ENCODE data around the gene ELAC1. TPM values are rescaled to one million over a fixed set of nuclear protein-coding genes. Genes with fewer than 3 reads are reported as not detected.

Gene ELAC1
- total RNA-seq, 1 donor from 2014 or later, result 5.3 TPM

- DNase-seq, result no peak
Observed at GRCh38 chr18:51020536-51020935, 52.7 kb downstream of the ELAC1 start.

DNA sequence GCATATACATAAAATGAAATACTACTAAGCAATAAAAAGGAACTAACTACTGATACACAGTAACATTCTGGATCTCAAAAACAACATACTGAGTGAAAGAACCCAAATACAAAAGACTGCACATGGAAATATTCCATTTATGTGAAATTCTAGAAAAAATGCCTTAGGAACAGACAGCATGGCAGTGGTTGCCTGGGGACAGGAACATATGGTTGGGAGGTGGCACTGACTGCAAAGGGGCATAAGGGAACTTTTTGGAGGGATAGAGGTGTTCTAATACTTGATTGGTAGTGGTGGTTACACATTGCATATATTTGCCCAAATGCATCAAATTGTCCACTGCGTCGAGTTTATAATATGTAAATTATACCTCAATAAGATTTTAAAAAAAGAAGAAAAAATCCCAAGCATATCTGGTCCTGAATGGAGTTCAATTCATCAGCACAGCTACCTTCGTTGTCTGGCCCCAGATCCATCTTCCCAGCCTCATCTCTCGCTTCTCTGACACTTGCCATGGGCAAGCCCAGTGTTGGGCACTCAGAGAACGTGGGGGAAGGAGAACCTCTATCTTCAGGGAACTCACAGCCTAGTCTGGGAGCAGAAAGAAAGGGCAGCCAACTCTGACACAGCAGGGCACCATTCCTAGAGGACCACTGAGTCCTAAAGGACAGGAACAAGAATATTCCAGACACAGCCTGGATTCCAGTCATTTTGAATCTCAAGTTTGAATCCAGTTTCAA, 53.6 kb downstream of the ELAC1 start:
- DNase-seq, result no peak

DNA sequence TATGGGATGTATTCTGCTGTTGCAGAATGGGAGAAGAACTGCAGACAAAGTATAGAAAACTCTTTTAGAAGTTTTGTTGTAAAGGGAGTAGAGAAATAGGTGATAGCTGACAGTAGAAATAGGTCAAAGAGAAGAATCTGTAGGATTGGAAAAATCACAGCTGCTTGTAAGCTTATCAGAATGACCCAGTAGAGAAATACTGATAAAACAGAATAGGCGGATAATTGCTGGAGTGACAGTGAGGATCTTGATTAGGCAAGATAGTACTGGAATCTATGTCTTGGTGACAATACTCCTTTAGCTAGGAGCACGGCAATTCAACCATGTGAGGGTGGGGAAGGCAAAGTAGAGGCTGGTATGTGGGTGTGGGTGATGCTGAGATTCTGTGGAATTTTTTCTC, 57.7 kb downstream of the ELAC1 start:
- DNase-seq, result no peak

DNA sequence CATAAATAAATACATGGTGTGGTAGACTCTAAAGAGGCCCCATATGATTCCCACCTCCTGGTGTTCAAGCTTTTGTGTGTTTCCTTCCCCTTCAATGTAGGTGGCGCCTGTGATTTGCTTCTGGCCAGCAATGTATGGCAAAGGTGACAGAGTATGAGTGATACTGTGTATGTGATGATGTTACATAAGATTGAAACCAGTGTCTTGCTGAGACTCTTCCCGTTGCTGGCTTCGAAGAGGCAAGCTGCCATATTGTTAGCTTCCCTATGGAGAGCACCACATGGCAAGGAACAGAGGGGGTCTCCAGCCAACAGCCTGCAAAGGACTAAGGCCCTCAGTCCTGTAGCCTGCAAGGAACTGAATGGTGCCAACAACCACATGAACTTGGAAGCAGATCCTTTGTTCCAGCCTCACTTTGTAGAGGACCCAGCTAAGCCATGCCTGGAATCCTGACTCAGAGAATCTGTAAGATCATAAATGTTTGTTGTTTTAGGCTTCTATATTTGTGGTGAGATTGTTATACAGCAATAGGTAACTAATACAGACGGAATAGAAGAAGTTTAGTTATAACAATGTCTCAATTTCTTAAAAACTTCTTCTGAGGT, 60.5 kb downstream of the ELAC1 start:
- DNase-seq, result no peak

GRCh38 chr18:51029378-51029693, 61.5 kb downstream of the ELAC1 start:
- no peak for DNase-seq

GRCh38 chr18:51029694-51030536, 62.1 kb downstream of the ELAC1 start, which contains the start of gene SMAD4:
Gene SMAD4 (plus strand): TSS chr18:51030213. CDS start chr18:51047047, 16,834 bp downstream.
- peak; percentile 99 for DNase-seq

GRCh38 chr18:51030537-51031258, 62.9 kb downstream of the ELAC1 start:
- peak; percentile 86 for DNase-seq

GRCh38 chr18:51032193-51032592, 64.4 kb downstream of the ELAC1 start:
- DNase-seq, result no peak

DNA sequence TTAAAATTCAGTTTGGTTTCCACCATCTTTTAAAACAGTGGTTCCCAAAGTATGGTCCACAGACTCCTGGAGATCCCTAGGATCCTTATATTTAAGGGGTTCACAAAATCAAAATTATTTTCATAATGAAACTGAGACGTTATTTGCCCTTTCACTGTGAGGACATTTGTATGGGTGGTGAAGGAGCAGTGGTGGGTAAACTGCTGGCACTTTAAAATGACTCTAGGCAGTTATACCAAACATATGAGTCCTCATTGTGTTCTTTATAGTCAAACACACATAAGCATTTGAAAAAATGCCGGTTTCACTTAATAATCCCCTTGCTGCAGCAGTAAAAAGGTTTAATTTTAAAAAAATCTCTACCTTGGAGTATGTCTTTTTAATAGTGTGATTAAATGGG, 69.4 kb downstream of the ELAC1 start:
- DNase-seq, result no peak

Small RNA genes lying within 50 kb of the gene (small RNA-seq; reads per million reads assigned to genes)
- not detected for gene RF00019 (ENCODE audit: low replicate concordance)

Other genes with a start within 250 kb of the ELAC1 start
- gene MRO, start 148.0 kb upstream of the ELAC1 start, total RNA-seq, result 0.21 TPM
- gene ME2, start 88.9 kb upstream of the ELAC1 start, total RNA-seq, result 40.2 TPM
- 86.1 TPM for gene SMAD4, start 62.2 kb downstream of the ELAC1 start, total RNA-seq
- gene MEX3C, start 229.6 kb downstream of the ELAC1 start, total RNA-seq, result 42.2 TPM